ENCODE measurements around the gene TOPBP1.

DNA sequence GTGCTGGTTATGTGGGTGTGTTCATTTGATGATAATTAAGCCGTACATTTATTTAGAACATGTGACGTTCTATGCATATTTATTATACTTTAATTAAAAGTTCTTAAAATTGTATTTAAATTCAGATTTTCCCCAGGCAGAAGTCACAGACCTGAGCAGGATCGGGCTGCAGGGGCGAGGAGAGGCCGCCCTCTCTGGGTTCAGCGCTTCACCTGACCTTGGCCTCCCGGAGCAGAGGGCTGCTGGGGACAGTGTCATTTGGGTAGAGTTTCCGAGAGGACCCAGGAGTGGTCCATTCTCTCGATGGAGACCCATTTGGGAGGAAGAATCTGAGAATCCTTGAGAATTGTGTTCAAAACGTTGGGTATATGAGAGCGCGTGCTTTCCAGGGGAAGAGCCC lies 12.0 kb upstream of the TOPBP1 start:
- TF ChIP-seq POLR2A (IDR thresholded peaks at IDR 0.05; ENCODE audit: extremely low read depth, insufficient read length) = no peak
- TF ChIP-seq, protein P1, sequence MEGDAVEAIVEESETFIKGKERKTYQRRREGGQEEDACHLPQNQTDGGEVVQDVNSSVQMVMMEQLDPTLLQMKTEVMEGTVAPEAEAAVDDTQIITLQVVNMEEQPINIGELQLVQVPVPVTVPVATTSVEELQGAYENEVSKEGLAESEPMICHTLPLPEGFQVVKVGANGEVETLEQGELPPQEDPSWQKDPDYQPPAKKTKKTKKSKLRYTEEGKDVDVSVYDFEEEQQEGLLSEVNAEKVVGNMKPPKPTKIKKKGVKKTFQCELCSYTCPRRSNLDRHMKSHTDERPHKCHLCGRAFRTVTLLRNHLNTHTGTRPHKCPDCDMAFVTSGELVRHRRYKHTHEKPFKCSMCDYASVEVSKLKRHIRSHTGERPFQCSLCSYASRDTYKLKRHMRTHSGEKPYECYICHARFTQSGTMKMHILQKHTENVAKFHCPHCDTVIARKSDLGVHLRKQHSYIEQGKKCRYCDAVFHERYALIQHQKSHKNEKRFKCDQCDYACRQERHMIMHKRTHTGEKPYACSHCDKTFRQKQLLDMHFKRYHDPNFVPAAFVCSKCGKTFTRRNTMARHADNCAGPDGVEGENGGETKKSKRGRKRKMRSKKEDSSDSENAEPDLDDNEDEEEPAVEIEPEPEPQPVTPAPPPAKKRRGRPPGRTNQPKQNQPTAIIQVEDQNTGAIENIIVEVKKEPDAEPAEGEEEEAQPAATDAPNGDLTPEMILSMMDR (IDR thresholded peaks at IDR 0.05; ENCODE audit: low read depth, low read length) = no peak
- TF ChIP-seq, protein P2, sequence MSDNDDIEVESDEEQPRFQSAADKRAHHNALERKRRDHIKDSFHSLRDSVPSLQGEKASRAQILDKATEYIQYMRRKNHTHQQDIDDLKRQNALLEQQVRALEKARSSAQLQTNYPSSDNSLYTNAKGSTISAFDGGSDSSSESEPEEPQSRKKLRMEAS (IDR thresholded peaks at IDR 0.05; ENCODE audit: low read depth, low read length) = no peak
- TF ChIP-seq MYC (IDR thresholded peaks at IDR 0.05; ENCODE audit: low read depth, low read length) = no peak

Data from NB4 (cell line).